Measurements from ENCODE around the gene FAM161B.

GRCh38 chr14:73942180-73942579, 7.7 kb downstream of the FAM161B start:
- TF ChIP-seq HNF4G (IDR thresholded peaks at IDR 0.05; ENCODE audit: borderline replicate concordance, low read depth, low read length) = no peak
- TF ChIP-seq HNF4G (CRISPR knock-in tag; IDR thresholded peaks at IDR 0.05; ENCODE audit: borderline replicate concordance, low read depth) = no peak
- TF ChIP-seq POLR2AphosphoS5 (IDR thresholded peaks at IDR 0.05; ENCODE audit: low read depth, low read length) = no peak
- no peak for TF ChIP-seq RFX5 (IDR thresholded peaks at IDR 0.05; ENCODE audit: low read depth, low read length)
- TF ChIP-seq MYNN (CRISPR knock-in tag; IDR thresholded peaks at IDR 0.05; ENCODE audit: low read depth) = no peak
- no peak for TF ChIP-seq ZNF18 (CRISPR knock-in tag; IDR thresholded peaks at IDR 0.05; ENCODE audit: insufficient replicate concordance)

Measured in HepG2 (cell line).